Measurements from ENCODE around the gene LXN. TPM values are rescaled to one million over a fixed set of nuclear protein-coding genes. Genes with fewer than 3 reads are reported as not detected.
A peak's percentile ranks its signal among the peaks of the same experiment; 100 is the strongest.

The LXN gene
- total and polyA plus RNA-seq, 2 of the 8 experiments (the other 6 are each of a cell fraction or from before 2014, with no cell fraction given): 3.2 to 4.7 TPM

GRCh38 chr3:158672215-158673176, at the start of gene LXN (continued):
- TF ChIP-seq JUN (IDR thresholded peaks at IDR 0.05; ENCODE audit: low read depth, low read length) (no peak), NRF1 (IDR thresholded peaks at IDR 0.05; ENCODE audit: low read depth, low read length) (no peak), GABPA (IDR thresholded peaks at IDR 0.05; ENCODE audit: borderline replicate concordance, insufficient read depth, low read length) (no peak), YY1 (IDR thresholded peaks at IDR 0.05; ENCODE audit: low read depth, low read length) (no peak), USF2 (IDR thresholded peaks at IDR 0.05; ENCODE audit: low read length) (no peak; the same call in 1 of the 2 replicates), KDM5A (IDR thresholded peaks at IDR 0.05; ENCODE audit: low read length) (no peak), MAX (IDR thresholded peaks at IDR 0.05) (peak; percentile 84), TAF7 (optimal IDR thresholded peaks at IDR 0.05; ENCODE audit: borderline replicate concordance, low read depth, low read length) (peak; percentile 20), RXRA (IDR thresholded peaks at IDR 0.05; ENCODE audit: insufficient read depth, low read depth, low read length) (no peak), TCF12 (IDR thresholded peaks at IDR 0.05; ENCODE audit: low read depth, low read length) (0 out of 2 replicates have a peak, but pooled peaks have one; percentile 22), SIN3A (conservative IDR thresholded peaks at IDR 0.05 in 1 of 2, IDR thresholded peaks at IDR 0.05 in 1 of 2; ENCODE audit: low read depth in 1 of 2, low read length in 2 of 2) (peak; percentile 60 to 64; a peak in 2 of 4 replicates), CTCF (IDR thresholded peaks at IDR 0.05; ENCODE audit: control extremely low read depth in 1 of 3, insufficient read depth in 1 of 3, low read depth in 1 of 3, low read length in 3 of 3) (peak; percentile 85 to 99 (median 94)), ZNF274 (IDR thresholded peaks at IDR 0.05; ENCODE audit: borderline replicate concordance, extremely low read depth, low read length) (no peak), HDAC2 (IDR thresholded peaks at IDR 0.05; ENCODE audit: borderline replicate concordance in 1 of 2, low read depth in 2 of 2, low read length in 2 of 2) (peak in 1 of 2 experiments; percentile 45; a peak in 1 of 4 replicates), RAD21 (IDR thresholded peaks at IDR 0.05 in 1 of 2, conservative IDR thresholded peaks at IDR 0.05 in 1 of 2; ENCODE audit: low read depth in 2 of 2, low read length in 2 of 2) (peak; percentile 33 to 60; a peak in 3 of 4 replicates), BACH1 (IDR thresholded peaks at IDR 0.05; ENCODE audit: low read length) (no peak), CREB1 (IDR thresholded peaks at IDR 0.05) (no peak)

Measured in H1 (cell line).